ENCODE data around the gene LYAR.
"Not testable (repeated sequence)": the region's sequence is repeated elsewhere in the genome, so short reads cannot be mapped to it uniquely, and the experiment has no call there.

DNA sequence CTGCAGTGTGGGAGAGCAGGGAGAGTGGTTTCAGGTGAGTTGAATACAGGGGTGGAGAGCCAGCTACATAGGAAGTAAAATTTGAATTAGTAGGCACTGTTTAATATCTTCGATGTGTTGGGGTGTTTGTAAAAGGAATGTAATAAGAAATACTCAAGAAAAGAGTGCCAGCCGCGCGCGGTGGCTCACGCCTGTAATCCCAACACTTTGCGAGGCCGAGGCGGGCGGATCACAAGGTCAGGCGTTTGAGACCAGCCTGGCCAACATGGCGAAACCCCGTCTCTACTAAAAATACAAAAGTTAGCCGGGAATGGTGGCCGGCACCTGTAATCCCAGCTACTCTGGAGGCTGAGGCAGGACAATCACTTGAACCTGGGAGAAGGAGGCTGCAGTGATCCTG lies 40.6 kb downstream of the LYAR start:
- TF ChIP-seq, protein P1, sequence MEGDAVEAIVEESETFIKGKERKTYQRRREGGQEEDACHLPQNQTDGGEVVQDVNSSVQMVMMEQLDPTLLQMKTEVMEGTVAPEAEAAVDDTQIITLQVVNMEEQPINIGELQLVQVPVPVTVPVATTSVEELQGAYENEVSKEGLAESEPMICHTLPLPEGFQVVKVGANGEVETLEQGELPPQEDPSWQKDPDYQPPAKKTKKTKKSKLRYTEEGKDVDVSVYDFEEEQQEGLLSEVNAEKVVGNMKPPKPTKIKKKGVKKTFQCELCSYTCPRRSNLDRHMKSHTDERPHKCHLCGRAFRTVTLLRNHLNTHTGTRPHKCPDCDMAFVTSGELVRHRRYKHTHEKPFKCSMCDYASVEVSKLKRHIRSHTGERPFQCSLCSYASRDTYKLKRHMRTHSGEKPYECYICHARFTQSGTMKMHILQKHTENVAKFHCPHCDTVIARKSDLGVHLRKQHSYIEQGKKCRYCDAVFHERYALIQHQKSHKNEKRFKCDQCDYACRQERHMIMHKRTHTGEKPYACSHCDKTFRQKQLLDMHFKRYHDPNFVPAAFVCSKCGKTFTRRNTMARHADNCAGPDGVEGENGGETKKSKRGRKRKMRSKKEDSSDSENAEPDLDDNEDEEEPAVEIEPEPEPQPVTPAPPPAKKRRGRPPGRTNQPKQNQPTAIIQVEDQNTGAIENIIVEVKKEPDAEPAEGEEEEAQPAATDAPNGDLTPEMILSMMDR (IDR thresholded peaks at IDR 0.05): not testable (repeated sequence)
- not testable (repeated sequence) for TF ChIP-seq POLR2A (IDR thresholded peaks at IDR 0.05)

Measured in right lobe of liver (tissue), 4 donors.